ENCODE results near the gene HABP2. TPM values are rescaled to one million over a fixed set of nuclear protein-coding genes. Genes with fewer than 3 reads are reported as not detected.
A peak's percentile ranks its signal among the peaks of the same experiment; 100 is the strongest.

HABP2 gene
- total and polyA plus RNA-seq, 2 of the 4 experiments (the other 2 are of a cell fraction): not detected

DNA sequence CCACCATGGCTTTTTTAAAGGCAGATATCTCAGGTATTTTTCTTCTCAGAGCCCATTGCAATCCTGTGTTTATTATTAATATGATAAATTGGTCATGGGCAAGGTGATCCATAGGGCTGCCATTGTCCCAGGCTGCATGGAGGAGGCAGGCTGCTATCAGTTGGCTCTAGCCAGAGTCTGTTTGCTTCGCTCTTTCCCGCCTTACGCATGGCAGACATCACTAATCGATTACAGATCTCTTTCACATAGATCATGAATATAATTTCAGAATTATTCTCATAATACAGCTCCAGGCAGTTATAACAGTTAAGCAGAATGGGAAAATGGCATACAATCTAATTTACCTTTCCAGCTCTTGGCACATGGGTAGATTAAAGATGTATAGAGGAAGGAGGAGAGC, 30.4 kb upstream of the HABP2 start:
- H3K9ac ChIP-seq (ENCODE audit: low read depth, low read length): no peak overlapping the region
- H3K79me1 ChIP-seq (ENCODE audit: low read depth in 1 of 2, low read length in 2 of 2): no peaks in the 10 kb centered on the region
- in situ Hi-C loops (cut with MboI; ENCODE audit: low sequenced_read_pairs): no loop called here
- H3K23ac ChIP-seq (ENCODE audit: low read depth, low read length): no peak overlapping the region
- no peak overlapping the region for H4K91ac ChIP-seq (ENCODE audit: insufficient read depth, low read depth, low read length)
- H2AFZ ChIP-seq (replicated peaks; ENCODE audit: low read length, poor library complexity): no peak overlapping the region
- H4K5ac ChIP-seq (ENCODE audit: low read depth, low read length): no peak overlapping the region
- H3K18ac ChIP-seq (ENCODE audit: low read depth, low read length): no peak overlapping the region
- no peak overlapping the region for H2BK15ac ChIP-seq (ENCODE audit: low read depth, low read length)
- H3K27ac ChIP-seq (ENCODE audit: insufficient read depth, low read length): no peak overlapping the region
- no peaks in the 10 kb centered on the region for H3K9me1 ChIP-seq (ENCODE audit: insufficient read depth, low read length)
- no CpG with 5 or more reads among the region's 4 CpGs for WGBS, 2 experiments (ENCODE audit: extremely low coverage in 2 of 2, insufficient read length in 1 of 2)
- H4K20me1 ChIP-seq (ENCODE audit: insufficient read depth, low read length): no peaks in the 10 kb centered on the region
- POLR2A ChIA-PET (ENCODE audit: unreplicated experiment): no interaction called here
- BruUV-seq (replicated peaks): no TSS peak
- ATAC-seq (ENCODE audit: low read depth) (no peak), DNase-seq (peak; percentile 3)
- H2BK20ac ChIP-seq (ENCODE audit: low read depth, low read length): no peak overlapping the region
- no peak overlapping the region for H2AK5ac ChIP-seq (ENCODE audit: low read depth, low read length)
- no peaks in the 10 kb centered on the region for H3K4me1 ChIP-seq (ENCODE audit: control insufficient read depth, insufficient read depth, low read length)
- no peak overlapping the region for H3K14ac ChIP-seq (replicated peaks; ENCODE audit: low read depth, low read length)
- H3K4me3 ChIP-seq (ENCODE audit: insufficient read depth, low read depth, low read length): no peak overlapping the region
- H2BK5ac ChIP-seq (ENCODE audit: low read depth, low read length, poor library complexity, severe bottlenecking): no peak overlapping the region
- H3K9me3 ChIP-seq (ENCODE audit: control insufficient read depth, insufficient read depth, low read length): no peaks in the 10 kb centered on the region
- no peak overlapping the region for H2BK120ac ChIP-seq (ENCODE audit: low read depth, low read length)
- CTCF ChIA-PET: interaction anchor here (0.6 to 0.8 kb wide), 2 partner anchors 69 to 1049 kb away, joined by 3 to 4 read pairs; no protein-coding TSS in a partner anchor
- H2AK9ac ChIP-seq (replicated peaks; ENCODE audit: low read depth, low read length, poor library complexity): no peak overlapping the region
- no peaks in the 10 kb centered on the region for H3K36me3 ChIP-seq (ENCODE audit: control insufficient read depth, insufficient read depth, low read length)
- dilution Hi-C loops (cut with HindIII; ENCODE audit: low sequenced_read_pairs, unreplicated experiment): no loop called here
- H3K56ac ChIP-seq (ENCODE audit: extremely low read depth, insufficient read depth, low read length): no peak overlapping the region
- 0 out of 2 replicates have a peak, but pooled peaks cover 2% of the 10 kb centered on the region for H3K27me3 ChIP-seq (ENCODE audit: control insufficient read depth, insufficient read depth, low read length)
- intact Hi-C loops (cut with micrococcal nuclease): loop anchor here (10.0 kb wide), 1 partner anchor 398 kb away; no protein-coding TSS in a partner anchor
- no peak overlapping the region for H4K8ac ChIP-seq (ENCODE audit: low read depth in 2 of 2, low read length in 2 of 2)
- no peak overlapping the region for H3K4me2 ChIP-seq (ENCODE audit: low read depth, low read length)
- no peak overlapping the region for H3K4ac ChIP-seq (ENCODE audit: low read depth, low read length)
- TF ChIP-seq FOS (IDR thresholded peaks at IDR 0.05; ENCODE audit: low read depth, low read length): no peak
- TF ChIP-seq MAZ (IDR thresholded peaks at IDR 0.05; ENCODE audit: borderline replicate concordance, low read depth, low read length): no peak
- TF ChIP-seq MAFK (IDR thresholded peaks at IDR 0.05; ENCODE audit: low read depth, low read length): no peak
- no peak for TF ChIP-seq NFE2L2 (IDR thresholded peaks at IDR 0.05; ENCODE audit: low read depth, low read length)

Measured in IMR-90 (cell line).